ENCODE results near the gene PRPF19.

PRPF19 gene

GRCh38 chr11:60906132-60906972 is at the start of gene PRPF19:
Gene PRPF19 (minus strand): TSS chr11:60906585. CDS start chr11:60906382, 203 bp downstream.
- DNase-seq, result peak; percentile 100

GRCh38 chr11:60955571-60955970 is 49.2 kb upstream of the PRPF19 start:
- no peak for DNase-seq

DNA sequence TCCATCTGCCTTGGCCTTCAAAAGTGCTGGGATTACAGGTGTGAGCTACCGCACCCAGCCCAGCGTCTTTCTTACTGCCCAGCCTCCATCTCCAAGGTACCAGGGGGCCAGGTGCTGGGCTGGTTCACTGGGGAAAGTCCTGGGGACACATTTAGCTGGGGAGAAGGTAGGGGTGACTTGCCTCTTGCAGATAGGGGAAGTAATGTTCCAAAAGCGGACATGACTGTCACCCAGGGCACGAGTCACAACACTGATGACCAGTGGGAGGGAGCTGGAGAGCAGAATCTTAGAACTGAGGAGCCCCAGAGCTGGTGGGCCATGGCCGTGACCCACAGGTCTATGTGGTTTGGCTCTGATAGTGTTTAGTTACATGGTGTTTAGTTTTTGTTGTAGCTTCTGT is 48.0 kb upstream of the PRPF19 start:
- no peak for DNase-seq

GRCh38 chr11:60953781-60954180 is 47.4 kb upstream of the PRPF19 start:
- no peak for DNase-seq

GRCh38 chr11:60952742-60953170 is 46.4 kb upstream of the PRPF19 start:
- DNase-seq, result no peak

DNA sequence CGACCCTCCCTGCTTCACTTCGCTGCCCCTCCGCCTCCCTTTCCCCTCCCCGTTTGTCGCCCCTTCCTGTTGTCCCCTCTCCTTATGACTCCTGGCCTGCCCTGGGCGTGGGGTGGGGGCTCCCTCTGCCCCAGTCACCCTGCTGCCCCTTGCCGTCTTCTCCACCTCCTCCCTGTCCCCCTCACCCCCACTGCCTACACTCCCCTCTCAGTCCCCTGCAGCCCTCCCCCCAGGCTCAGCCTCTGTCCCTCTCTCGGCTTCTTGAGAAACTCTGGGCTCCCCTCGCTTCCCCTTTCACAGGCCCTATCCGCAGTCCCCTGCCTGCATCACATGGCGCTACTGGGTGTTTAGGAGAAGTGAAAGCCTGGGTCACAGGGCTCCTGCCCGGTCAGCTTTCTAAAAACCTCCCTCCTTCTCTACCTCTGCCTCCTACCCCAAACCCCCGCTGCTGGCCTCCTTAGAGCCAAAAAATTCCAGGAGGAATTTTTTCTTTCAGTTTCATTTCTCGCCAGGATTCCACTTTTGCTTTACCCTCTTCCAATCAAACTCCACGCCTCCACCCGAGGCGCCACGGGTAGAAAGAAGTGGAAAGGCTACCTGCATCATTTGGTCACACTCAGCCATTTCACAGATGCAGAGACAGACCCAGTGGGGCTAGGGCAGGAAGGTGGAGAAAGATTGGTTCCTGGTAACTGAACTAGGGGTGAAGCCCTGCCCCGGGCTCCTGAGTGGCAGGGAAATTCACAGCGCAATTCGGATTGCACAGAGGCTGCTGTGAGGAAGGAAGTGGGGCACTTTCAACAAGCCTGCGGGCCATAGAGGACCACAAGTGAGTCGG is 45.7 kb upstream of the PRPF19 start, which contains the start of gene SLC15A3:
TSS of gene SLC15A3 (minus strand) at position 273 of the 838 bp plus-strand sequence. CDS start 625 bp downstream, outside the sequence.
- DNase-seq, result peak; percentile 71

GRCh38 chr11:60951606-60951903 is 45.2 kb upstream of the PRPF19 start:
- DNase-seq, result peak; percentile 61

- peak; percentile 45 for DNase-seq
Measured at GRCh38 chr11:60950933-60951605, 44.7 kb upstream of the PRPF19 start.

GRCh38 chr11:60950024-60950423 is 43.6 kb upstream of the PRPF19 start:
- no peak for DNase-seq

DNA sequence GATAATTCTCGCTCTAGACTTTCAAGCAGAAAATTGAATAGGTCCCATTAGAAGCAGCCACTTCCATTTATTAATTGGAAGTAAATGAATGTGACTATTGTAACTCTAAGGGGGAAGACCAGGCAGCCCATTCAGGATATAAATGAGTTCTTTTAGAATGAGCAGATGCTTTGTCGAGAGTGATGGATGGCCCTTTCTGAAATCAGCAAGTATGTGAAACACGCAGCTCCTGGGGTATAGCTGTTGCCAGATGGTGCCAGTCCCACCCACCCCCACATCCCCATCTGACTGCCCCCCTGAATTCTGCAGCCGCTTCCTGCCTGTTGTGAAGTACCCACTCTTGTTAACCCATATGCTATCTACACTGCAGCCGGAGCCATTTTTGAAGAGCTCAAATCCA is 41.9 kb upstream of the PRPF19 start:
- no peak for DNase-seq

- DNase-seq, result peak; percentile 49
Measured at GRCh38 chr11:60947700-60948099, 41.3 kb upstream of the PRPF19 start.

- peak; percentile 62 for DNase-seq
Measured at GRCh38 chr11:60946601-60947264, 40.3 kb upstream of the PRPF19 start.

GRCh38 chr11:60945295-60945667 is 38.9 kb upstream of the PRPF19 start:
- no peak for DNase-seq

- DNase-seq, result no peak
Measured at GRCh38 chr11:60944490-60945294, 38.3 kb upstream of the PRPF19 start.

DNA sequence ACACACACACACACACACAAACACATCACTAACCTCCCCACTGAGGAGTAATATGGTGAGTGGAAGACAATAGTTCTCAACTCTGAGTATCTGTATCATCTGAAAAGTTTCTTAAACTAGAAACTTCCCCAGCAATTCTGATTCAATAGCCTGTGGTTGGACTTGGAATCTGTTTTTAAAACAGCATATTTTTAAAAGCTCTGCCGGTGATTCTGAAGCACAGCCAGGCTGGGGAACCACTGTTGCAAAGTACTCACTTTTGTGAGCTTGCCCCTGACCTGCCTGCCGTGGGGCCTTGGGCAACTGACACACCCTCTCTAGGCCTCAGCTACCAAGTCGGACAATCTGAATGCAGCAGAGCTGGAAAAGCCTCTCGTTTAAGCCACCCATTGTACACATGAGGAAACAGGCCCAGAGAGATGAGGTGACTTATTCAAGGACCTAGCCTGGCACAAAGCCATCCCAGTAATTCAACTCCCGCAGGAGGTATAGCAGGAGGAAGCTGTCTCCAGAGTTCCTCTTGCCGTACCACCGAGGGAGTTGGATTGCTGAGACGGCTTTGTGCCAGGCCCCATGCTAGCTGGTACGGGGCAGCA is 36.7 kb upstream of the PRPF19 start:
- DNase-seq, result no peak

- DNase-seq, result peak; percentile 77
Measured at GRCh38 chr11:60942219-60942618, 35.8 kb upstream of the PRPF19 start.

DNA sequence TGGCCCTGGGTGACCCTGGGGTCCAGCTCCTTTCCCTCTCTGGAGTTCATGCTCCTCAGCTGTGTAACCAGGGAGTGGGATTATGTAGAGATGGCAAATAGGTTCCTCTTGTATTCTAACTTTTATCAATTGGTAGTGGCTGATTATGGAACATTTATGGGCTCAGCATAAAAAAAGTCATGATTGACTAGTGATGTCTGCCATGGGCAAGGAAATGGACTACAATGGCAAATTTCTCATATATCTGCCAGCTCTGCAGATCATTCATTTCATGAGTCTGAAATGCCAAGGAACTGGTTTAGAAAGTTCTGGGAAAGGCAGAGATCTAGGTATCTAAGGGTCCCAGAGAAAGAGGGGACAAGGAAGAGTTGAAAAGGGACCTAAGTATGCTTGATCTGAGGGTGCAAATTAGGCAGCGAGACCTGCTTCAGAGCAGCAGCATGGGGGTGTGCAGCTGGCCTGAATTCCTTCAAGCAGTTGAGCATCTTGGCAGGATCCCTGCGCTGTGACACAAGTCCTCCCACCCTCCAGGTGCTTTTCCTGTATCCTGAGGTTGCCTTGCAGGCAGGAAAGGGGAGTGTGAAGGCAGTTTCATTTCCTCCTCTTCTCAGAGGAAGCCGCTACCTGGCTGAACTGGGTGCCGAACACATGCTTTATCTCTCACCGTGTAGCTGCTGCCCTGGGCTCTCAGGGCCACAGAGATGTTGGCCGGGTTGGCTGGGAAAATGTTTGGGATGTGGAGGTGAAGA is 35.2 kb upstream of the PRPF19 start:
- no peak for DNase-seq

DNA sequence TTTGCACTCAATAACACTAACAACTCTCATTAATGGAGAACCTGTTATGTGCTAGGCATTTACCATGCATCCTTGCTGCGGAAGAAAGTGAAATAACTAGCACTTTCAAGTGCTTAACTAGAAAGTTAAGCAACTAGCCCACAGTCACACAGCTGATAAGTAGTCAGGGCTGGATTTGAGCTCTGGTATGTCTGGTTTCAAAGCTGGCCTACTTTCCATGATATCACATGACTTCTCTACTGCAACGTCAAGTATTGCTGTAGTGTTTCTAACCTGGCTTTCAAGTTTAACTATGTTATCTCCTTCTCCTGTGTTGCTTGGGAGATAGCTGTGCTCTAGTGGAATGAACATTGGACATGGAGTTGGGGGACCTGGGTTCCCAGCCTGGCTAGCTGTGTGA is 33.5 kb upstream of the PRPF19 start:
- DNase-seq, result no peak

DNA sequence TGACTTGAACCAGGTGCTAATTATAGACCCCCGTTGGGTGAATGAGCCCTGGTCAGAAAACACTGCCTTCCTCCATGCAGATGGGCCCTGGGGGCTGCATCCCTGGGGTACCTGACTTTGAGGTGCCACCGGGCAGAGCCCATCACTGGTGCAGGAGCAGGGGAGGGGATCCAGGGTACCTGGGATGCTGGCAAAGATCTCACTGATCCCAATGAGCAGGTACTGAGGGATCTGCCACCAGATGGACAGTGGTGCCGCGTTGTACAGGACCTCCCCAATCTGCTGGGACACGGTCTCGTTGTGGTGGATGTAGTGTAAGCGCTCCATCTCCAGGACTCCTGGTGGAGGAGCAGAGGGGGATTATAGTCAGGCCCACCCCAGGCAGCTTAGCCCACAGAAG is 32.9 kb upstream of the PRPF19 start:
- DNase-seq, result no peak

DNA sequence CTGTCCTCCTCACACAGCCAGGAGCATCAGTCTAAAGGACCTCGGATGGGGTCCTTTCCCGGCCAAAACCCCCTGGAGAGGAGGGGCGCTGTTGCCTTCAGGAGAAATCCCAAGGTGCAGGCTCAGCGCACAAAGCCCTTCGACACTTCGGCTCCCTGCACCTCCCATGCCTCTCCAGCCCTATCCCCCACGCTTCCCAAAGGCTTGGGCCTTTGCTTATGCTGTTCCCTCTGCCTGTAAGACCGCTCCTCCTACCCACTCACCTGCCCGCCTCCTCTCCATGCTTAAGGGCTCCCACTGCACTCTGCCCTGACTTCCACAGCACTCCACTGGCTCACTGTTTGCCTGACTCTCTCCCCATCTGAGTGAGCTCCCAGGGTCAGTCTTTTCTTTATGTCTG is 32.1 kb upstream of the PRPF19 start:
- no peak for DNase-seq

DNA sequence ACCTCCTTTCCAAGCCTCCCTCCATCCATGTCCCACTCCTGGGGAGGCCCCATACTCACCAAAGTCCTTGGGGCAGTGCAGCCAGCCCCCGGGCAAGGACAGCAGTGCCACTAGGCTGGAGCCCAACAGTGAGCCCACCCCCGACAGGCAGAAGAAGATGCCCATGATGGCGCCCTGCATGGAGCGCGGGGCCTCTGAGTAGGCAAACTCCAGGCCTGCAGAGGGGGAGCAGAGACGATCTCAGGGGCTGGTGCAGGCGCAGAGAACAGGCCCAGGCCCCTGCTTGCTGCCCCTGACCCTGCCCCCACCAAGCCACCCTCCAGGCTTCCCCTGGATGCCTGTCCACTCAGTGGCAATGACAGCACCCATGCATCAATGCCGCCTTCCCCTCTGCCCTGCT is 31.4 kb upstream of the PRPF19 start:
- no peak for DNase-seq

Measured in eye (tissue), 1 donor.